RPMI7951 (cell line): ENCODE results near the gene KRT74. TPM values are rescaled to one million over a fixed set of nuclear protein-coding genes. Genes with fewer than 3 reads are reported as not detected.

Experiments
- DNase-seq: peaks from one replicate; pipeline ENCODE4 v3.0.0-alpha.2; 2012; ENCODE audit warnings: low read depth
- total RNA-seq: library from RNA; depleted of rRNA; stranded (reverse); fragments of >200 nt; shearing (Covaris generic); gene quantifications from 2 replicates; pipeline ENCODE4 v1.2.3, GENCODE V29; 2014

The KRT74 gene
- total RNA-seq, 1 experiment from 2014 or later: not detected

- no peak for DNase-seq
These were observed 36.5 kb downstream of the KRT74 start for GRCh38 chr12:52537101-52537500.

- DNase-seq: no peak
These were observed 38.1 kb downstream of the KRT74 start for GRCh38 chr12:52535574-52535973.

- no peak for DNase-seq
These were observed 39.2 kb downstream of the KRT74 start for GRCh38 chr12:52534482-52534881.

- no peak for DNase-seq
These were observed 39.8 kb downstream of the KRT74 start for GRCh38 chr12:52533686-52534470.

DNA sequence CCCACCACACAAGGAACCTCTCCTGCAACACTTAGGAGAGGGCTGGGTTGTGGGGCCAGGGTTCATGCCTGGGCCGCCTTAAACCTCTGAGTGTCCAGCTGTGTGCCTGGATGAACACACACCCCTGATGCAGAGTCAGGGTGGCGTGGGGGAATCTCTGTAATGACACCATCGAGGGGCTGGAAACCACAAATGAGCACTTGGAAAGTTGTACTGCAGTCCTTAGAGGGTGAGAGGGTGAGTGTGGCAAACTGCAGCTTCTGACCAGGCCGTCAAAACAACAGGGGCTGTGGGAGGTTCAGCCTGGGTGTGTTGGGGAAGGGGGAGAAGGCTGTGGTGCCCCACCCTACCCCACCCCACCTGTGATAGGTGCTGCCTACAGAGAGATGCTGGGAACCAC, 41.0 kb downstream of the KRT74 start:
- DNase-seq: no peak

DNA sequence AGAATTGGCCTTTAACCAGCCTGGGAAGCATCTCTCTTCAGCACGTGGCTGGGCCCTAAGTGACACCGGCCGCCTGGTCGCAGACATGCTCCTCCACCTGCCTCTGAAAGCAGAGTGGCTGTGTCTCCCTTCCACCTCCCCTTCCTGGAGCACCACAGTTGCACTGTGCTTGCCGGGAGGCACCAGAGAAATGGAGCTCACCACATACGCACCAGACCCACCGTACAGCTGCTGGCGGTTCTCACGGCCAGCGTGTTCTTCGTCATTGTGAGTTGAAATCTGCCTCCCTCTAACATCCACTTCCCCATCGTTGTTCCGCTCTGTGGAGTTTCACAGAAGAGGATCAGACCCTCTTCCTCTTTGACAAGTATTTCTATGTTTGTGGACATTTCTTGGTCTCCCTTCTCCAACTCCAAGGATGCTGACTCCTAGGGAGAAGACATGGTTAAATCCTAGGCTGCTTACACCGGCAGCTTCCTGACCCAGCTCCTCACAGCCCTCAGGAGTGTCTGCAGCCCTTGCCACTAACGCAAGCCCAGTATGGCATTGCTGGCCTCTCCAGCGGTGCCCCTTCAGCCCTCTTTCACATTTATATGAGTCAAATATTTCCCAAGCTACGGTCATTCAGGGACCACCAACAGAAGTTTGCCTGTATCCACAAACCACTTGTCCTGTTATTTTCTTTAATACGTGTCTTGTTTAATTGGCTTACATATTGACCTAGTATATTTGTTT, 41.9 kb downstream of the KRT74 start:
- no peak for DNase-seq

- DNase-seq: no peak
These were observed 42.7 kb downstream of the KRT74 start for GRCh38 chr12:52530905-52531304.

DNA sequence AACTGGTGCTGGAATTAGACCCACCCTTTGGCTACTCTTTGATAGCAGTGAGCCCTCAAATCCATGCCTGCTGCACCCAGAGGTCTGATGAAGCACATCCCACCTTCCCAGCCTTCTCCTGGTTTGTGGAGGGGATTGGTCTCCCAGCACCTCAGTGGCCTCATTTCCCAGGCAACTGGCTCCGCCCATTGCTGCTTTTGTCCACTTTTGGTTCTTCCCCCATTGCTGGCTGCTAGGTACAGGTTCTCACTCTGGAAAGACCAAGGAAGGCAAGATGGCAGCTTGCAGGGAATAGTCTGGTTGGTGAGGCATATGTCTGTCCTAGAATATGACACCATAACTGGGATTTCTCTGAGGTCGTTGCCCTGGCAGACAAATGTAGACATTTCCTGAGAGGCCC, 43.3 kb downstream of the KRT74 start:
- DNase-seq: no peak

DNA sequence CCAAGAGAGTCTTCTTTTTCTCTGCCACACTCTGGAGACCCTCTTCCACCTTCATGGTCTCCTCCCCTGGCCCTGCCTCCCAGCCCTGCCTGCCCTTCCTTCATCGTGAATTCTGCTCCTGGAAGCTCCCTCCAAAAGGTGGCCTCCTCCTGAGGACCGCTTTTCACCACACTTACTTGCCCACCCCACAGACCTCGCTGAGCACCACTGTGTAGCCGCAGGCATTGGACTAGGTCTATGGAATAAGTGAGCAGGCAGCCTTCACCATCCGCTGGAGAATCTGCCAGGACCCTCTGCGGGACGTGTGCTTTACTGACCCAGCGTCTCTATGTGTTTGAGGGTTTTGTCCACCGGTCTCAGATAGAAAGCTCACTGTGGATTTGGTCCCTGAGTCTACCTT, 43.8 kb downstream of the KRT74 start:
- no peak for DNase-seq

DNA sequence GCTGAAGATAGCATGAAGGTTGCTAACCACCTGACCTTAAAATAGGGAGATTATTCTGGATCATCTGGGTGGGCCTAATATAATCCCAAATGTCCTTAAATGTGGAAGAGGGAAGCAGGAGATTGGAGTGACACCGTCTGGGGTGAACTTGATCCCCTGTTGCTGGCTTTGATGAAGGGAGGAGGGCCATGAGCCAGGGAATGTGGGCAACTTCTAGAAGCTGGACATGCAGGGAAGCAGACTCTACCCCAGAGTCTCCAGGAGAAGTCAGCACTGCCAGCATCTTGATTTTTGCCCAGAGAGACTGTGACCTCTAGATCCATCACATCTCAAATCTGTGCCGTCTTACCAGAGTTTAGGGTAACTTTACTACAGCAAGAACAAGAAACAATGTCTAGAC, 44.2 kb downstream of the KRT74 start:
- no peak for DNase-seq

- no peak for DNase-seq
These were observed 45.0 kb downstream of the KRT74 start for GRCh38 chr12:52528641-52529143.

DNA sequence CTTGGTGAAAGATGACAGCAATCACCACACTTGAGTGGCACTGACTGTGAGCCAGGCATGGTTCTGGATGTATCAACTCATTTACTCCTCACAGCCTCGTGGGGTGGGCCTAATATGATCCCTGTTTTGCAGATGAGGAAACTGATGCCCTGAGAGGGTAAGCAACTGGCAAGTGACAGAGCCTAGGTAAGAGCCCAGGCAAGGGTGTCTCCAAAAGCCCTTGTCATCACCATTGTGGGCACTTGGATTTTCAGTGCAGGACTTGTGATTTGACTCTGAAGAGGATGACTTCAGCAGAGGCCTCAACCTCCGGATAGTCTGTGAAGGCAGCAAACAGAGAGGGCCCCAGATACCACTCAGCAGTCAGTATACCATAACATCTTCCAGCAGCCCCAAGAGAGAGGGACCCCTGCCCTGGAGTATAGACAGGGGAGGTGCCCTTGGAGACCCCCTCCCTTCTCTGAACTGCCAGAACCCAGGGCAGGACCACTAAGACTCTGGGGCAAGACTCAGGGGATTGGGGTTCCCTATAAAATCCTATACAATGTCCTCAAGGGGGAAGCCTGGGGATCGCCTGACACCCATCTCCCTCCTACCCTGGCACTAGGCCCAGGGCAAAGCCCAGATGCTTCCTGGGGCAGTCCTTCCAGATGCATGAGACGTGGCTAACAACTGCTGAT, 46.4 kb downstream of the KRT74 start:
- no peak for DNase-seq

DNA sequence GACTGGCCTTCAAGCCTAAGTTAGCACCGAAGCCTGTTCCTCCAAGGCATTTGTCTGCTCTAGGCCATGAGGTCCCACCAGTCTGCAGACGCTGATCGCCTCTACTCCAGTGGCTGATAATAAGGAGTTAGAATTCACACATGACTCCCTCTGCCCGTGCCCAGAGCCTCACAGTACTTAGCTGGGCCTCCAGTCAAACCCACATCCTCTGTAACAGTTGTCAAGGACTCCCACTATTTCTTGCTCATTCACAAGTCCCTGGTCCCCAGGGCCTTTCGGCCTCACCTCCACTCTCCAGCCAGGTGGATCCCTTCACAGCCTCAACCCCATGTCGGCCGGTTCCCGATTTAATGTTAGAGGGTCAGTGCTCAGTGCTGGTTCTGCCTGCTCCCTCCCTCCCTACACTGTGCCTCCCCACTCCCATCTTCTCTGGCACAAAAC, 47.1 kb downstream of the KRT74 start:
- no peak for DNase-seq

- DNase-seq: no peak
These were observed 47.8 kb downstream of the KRT74 start for GRCh38 chr12:52525661-52526499.

GRCh38 chr12:52524898-52525591, 48.6 kb downstream of the KRT74 start:
- no peak for DNase-seq

- no peak for DNase-seq
These were observed 49.3 kb downstream of the KRT74 start for GRCh38 chr12:52524241-52524897.

GRCh38 chr12:52523824-52524223, 49.8 kb downstream of the KRT74 start:
- DNase-seq: peak; percentile 39

DNA sequence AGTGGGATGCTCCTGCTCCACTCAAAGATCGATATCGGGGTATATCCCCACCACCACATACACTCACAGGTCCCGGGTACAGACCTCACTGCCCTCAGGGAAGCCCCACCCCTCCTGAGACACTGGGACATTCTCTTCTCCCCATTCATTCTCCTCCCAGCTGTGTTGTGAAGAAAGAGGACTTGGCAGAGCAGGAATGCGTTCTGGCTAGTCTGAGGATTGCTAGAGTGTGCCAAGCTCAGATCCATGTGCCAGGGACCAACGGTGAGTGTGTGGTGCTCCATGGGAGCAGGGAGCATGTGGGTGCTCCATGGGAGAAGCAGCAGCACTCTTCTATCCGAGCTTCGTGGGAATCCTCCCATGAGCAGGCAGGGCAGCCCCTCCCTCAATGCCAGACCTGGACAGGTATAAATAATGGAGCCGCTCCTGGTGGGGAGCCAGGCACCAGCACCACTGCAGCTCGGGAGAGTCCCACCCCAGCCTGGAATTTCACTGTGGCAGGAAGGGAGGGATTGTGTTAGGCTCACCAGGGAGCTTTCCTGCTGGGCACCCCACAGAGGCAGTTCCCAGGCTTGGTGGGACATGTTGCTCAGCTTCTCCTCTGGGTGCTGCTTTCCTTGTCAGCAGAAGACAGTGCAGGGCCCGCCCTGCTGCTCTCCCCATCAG, 51.2 kb downstream of the KRT74 start:
- peak; percentile 9 for DNase-seq

GRCh38 chr12:52521568-52522266, 51.9 kb downstream of the KRT74 start:
- peak; percentile 46 for DNase-seq
